HepG2 (cell line): ENCODE data around the gene IQCK. TPM values are rescaled to one million over a fixed set of nuclear protein-coding genes. Genes with fewer than 3 reads are reported as not detected.

ENCODE experiments used
- CCAR2 ChIP-seq: fragments of 200-400 bp; formaldehyde crosslinking; optimal IDR thresholded peaks from 2 replicates; pipeline ENCODE3; 2018; ENCODE audit warnings: low read depth, mild to moderate bottlenecking, low read length, moderate library complexity
- CEBPG ChIP-seq: IDR thresholded peaks from 2 replicates; pipeline ENCODE4 v1.6.1; 2016
- ESRRA ChIP-seq: sonication (generic); formaldehyde crosslinking; IDR thresholded peaks from 2 replicates; pipeline ENCODE4 v1.5.1; 2020; ENCODE audit warnings: mild to moderate bottlenecking, low read depth, missing genetic modification reagents
- KDM5B ChIP-seq: sonication (generic); formaldehyde crosslinking; IDR thresholded peaks from 2 replicates; pipeline ENCODE4 v1.4.0; 2020; ENCODE audit warnings: missing genetic modification reagents, mild to moderate bottlenecking, borderline replicate concordance
- NFYB ChIP-seq: sonication (generic); formaldehyde crosslinking; IDR thresholded peaks from 2 replicates; pipeline ENCODE4 v1.4.0; 2020; ENCODE audit warnings: missing genetic modification reagents
- SALL1 ChIP-seq: sonication (generic); formaldehyde crosslinking; IDR thresholded peaks from 2 replicates; pipeline ENCODE4 v1.8.0; 2022; ENCODE audit warnings: mild to moderate bottlenecking, missing genetic modification reagents
- SOX6 ChIP-seq, 2 experiments: fragments of 450-650 bp in 1 of 2; sonication (generic) in 1 of 2; formaldehyde crosslinking in 1 of 2; IDR thresholded peaks; 2 replicates each; pipeline versions ENCODE4 v1.4.0 to v1.6.1; 2017 to 2020; ENCODE audit warnings: antibody characterized with exemption in 1 of 2, mild to moderate bottlenecking in 1 of 2, missing genetic modification reagents in 1 of 2
- SSRP1 ChIP-seq: IDR thresholded peaks from 2 replicates; pipeline ENCODE4 v1.6.1; 2016; ENCODE audit warnings: control low read depth
- TP53 ChIP-seq: sonication (generic); formaldehyde crosslinking; conservative IDR thresholded peaks from 2 replicates; pipeline ENCODE4 v1.4.0; 2020; ENCODE audit warnings: missing genetic modification reagents
- ZNF232 ChIP-seq: sonication (generic); formaldehyde crosslinking; IDR thresholded peaks from 2 replicates; pipeline ENCODE4 v1.4.0; 2020; ENCODE audit warnings: missing genetic modification reagents, borderline replicate concordance
- ZNF256 ChIP-seq: sonication (generic); formaldehyde crosslinking; conservative IDR thresholded peaks from 2 replicates; pipeline ENCODE4 v1.4.0; 2020; ENCODE audit warnings: missing genetic modification reagents
- ZNF619 ChIP-seq: sonication (generic); formaldehyde crosslinking; IDR thresholded peaks from 2 replicates; pipeline ENCODE4 v1.4.0; 2020; ENCODE audit warnings: mild to moderate bottlenecking, missing genetic modification reagents
- ZNF629 ChIP-seq: sonication (generic); formaldehyde crosslinking; conservative IDR thresholded peaks from 2 replicates; pipeline ENCODE4 v1.5.0; 2020; ENCODE audit warnings: missing genetic modification reagents
- polyA plus RNA-seq, 8 experiments: library from polyadenylated mRNA; depleted of rRNA in 3 of 8; stranded (reverse) in 7 of 8; unstranded in 1 of 8; fragments of >200 nt; fragmentation: Illumina TruSeq in 4 of 8; extraction: Trizol in 4 of 8; gene quantifications; 2 replicates each; pipeline versions ENCODE4 v1.2.1 to v1.2.3, GENCODE V29; 2011 to 2016; ENCODE audit warnings: low read depth in 4 of 8, missing spikeins in 1 of 8, mixed read lengths in 1 of 8; ENCODE audit not compliant: insufficient read depth in 1 of 8
- total RNA-seq, 5 experiments: library from RNA; depleted of rRNA; stranded (reverse); fragments of >200 nt; fragmentation: Illumina TruSeq; extraction: Trizol; gene quantifications; 2 replicates each; pipeline ENCODE4 v1.2.3, GENCODE V29; 2016; ENCODE audit warnings: low read depth in 1 of 5
- TF ChIP-seq, protein P1 (sequence below): sonication (generic); formaldehyde crosslinking; IDR thresholded peaks from 2 replicates; pipeline ENCODE4 v1.8.0; 2022; ENCODE audit warnings: mild to moderate bottlenecking, missing genetic modification reagents, moderate library complexity
- TF ChIP-seq, protein P2 (sequence below): sonication (generic); formaldehyde crosslinking; IDR thresholded peaks from 2 replicates; pipeline ENCODE4 v1.5.1; 2020; ENCODE audit warnings: mild to moderate bottlenecking, missing genetic modification reagents
- TF ChIP-seq, protein P3 (sequence below): sonication (generic); formaldehyde crosslinking; IDR thresholded peaks from 2 replicates; pipeline ENCODE4 v1.5.0; 2020; ENCODE audit warnings: missing genetic modification reagents
- TF ChIP-seq, protein P4 (sequence below): sonication (generic); formaldehyde crosslinking; IDR thresholded peaks from 2 replicates; pipeline ENCODE4 v1.4.0; 2020; ENCODE audit warnings: missing genetic modification reagents

Gene IQCK
- total and polyA plus RNA-seq, 2 of the 13 experiments (the other 11 are each of a cell fraction or from before 2014, with no cell fraction given) = 5.1 to 7.3 TPM

DNA sequence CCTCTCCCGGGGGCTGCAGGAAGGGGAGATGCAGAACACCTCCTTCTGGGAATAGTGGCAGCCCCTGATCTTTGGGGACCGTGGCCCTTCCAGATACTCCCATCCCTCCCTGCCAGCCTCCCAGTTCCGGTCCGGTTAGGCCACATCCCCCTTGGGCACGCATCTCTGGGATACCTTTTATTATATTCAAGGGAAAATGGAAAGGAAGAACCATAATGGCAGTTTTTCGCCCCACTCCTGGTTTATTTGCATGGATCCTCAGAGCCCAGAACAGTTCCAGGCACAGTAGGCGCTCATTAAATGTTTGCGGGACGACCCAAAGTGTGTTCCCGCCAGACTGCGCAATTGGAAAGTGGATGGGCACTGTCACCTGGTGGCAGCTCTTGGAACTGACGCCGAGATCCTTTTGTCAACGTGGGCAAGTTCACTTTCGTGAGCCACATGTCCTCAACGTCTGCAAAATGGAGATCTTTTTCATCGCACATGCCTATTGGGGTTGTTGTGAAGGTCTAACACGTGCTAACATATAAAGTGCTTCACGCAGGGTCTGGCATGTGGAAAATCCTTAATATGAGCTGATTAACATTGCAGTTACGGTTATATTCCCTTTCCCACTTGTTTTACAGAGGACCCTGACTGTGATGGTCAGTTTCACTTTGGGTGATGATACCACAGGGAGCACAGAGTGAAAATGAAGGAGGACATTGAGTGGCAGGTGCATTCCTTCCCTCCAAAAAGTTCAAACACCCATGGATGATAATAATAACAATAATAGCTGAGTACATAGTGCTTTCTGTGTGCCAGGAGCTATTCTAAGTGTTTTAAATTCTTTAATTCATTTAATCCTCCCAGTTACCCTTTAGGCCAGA lies 168.2 kb downstream of the IQCK start (continued):
- TF ChIP-seq SOX6 (IDR thresholded peaks at IDR 0.05) = no peak
- TF ChIP-seq SOX6 (CRISPR knock-in tag; IDR thresholded peaks at IDR 0.05) = peak; percentile 59
- TF ChIP-seq KDM5B = peak; percentile 61; the same call in 1 of the 2 replicates
- no peak for TF ChIP-seq ZNF256 (CRISPR knock-in tag)
- TF ChIP-seq, protein P1, sequence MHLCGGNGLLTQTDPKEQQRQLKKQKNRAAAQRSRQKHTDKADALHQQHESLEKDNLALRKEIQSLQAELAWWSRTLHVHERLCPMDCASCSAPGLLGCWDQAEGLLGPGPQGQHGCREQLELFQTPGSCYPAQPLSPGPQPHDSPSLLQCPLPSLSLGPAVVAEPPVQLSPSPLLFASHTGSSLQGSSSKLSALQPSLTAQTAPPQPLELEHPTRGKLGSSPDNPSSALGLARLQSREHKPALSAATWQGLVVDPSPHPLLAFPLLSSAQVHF (CRISPR knock-in tag) = 0 out of 2 replicates have a peak, but pooled peaks have one; percentile 56
- 0 out of 2 replicates have a peak, but pooled peaks have one; percentile 21 for TF ChIP-seq ZNF232 (CRISPR knock-in tag)
- no peak for TF ChIP-seq CCAR2
- TF ChIP-seq ESRRA (CRISPR knock-in tag) = no peak
- peak; percentile 80 for TF ChIP-seq SALL1 (CRISPR knock-in tag)
- TF ChIP-seq, protein P2, sequence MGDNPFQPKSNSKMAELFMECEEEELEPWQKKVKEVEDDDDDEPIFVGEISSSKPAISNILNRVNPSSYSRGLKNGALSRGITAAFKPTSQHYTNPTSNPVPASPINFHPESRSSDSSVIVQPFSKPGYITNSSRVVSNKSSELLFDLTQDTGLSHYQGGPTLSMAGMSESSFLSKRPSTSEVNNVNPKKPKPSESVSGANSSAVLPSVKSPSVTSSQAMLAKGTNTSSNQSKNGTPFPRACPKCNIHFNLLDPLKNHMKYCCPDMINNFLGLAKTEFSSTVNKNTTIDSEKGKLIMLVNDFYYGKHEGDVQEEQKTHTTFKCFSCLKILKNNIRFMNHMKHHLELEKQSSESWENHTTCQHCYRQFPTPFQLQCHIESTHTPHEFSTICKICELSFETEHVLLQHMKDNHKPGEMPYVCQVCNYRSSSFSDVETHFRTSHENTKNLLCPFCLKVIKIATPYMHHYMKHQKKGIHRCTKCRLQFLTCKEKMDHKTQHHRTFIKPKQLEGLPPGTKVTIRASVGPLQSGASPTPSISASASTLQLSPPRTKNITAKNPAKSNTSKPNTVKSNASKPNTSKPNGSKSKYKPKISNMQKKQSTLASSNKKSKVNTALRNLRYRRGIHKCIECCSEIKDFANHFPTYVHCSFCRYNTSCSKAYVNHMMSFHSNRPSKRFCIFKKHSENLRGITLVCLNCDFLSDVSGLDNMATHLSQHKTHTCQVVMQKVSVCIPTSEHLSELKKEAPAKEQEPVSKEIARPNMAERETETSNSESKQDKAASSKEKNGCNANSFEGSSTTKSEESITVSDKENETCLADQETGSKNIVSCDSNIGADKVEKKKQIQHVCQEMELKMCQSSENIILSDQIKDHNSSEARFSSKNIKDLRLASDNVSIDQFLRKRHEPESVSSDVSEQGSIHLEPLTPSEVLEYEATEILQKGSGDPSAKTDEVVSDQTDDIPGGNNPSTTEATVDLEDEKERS (CRISPR knock-in tag) = peak; percentile 93
- TF ChIP-seq, protein P3, sequence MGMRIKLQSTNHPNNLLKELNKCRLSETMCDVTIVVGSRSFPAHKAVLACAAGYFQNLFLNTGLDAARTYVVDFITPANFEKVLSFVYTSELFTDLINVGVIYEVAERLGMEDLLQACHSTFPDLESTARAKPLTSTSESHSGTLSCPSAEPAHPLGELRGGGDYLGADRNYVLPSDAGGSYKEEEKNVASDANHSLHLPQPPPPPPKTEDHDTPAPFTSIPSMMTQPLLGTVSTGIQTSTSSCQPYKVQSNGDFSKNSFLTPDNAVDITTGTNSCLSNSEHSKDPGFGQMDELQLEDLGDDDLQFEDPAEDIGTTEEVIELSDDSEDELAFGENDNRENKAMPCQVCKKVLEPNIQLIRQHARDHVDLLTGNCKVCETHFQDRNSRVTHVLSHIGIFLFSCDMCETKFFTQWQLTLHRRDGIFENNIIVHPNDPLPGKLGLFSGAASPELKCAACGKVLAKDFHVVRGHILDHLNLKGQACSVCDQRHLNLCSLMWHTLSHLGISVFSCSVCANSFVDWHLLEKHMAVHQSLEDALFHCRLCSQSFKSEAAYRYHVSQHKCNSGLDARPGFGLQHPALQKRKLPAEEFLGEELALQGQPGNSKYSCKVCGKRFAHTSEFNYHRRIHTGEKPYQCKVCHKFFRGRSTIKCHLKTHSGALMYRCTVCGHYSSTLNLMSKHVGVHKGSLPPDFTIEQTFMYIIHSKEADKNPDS (CRISPR knock-in tag) = no peak
- TF ChIP-seq, protein P4, sequence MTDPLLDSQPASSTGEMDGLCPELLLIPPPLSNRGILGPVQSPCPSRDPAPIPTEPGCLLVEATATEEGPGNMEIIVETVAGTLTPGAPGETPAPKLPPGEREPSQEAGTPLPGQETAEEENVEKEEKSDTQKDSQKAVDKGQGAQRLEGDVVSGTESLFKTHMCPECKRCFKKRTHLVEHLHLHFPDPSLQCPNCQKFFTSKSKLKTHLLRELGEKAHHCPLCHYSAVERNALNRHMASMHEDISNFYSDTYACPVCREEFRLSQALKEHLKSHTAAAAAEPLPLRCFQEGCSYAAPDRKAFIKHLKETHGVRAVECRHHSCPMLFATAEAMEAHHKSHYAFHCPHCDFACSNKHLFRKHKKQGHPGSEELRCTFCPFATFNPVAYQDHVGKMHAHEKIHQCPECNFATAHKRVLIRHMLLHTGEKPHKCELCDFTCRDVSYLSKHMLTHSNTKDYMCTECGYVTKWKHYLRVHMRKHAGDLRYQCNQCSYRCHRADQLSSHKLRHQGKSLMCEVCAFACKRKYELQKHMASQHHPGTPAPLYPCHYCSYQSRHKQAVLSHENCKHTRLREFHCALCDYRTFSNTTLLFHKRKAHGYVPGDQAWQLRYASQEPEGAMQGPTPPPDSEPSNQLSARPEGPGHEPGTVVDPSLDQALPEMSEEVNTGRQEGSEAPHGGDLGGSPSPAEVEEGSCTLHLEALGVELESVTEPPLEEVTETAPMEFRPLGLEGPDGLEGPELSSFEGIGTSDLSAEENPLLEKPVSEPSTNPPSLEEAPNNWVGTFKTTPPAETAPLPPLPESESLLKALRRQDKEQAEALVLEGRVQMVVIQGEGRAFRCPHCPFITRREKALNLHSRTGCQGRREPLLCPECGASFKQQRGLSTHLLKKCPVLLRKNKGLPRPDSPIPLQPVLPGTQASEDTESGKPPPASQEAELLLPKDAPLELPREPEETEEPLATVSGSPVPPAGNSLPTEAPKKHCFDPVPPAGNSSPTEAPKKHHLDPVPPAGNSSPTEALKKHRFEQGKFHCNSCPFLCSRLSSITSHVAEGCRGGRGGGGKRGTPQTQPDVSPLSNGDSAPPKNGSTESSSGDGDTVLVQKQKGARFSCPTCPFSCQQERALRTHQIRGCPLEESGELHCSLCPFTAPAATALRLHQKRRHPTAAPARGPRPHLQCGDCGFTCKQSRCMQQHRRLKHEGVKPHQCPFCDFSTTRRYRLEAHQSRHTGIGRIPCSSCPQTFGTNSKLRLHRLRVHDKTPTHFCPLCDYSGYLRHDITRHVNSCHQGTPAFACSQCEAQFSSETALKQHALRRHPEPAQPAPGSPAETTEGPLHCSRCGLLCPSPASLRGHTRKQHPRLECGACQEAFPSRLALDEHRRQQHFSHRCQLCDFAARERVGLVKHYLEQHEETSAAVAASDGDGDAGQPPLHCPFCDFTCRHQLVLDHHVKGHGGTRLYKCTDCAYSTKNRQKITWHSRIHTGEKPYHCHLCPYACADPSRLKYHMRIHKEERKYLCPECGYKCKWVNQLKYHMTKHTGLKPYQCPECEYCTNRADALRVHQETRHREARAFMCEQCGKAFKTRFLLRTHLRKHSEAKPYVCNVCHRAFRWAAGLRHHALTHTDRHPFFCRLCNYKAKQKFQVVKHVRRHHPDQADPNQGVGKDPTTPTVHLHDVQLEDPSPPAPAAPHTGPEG (CRISPR knock-in tag) = peak; percentile 72; the same call in 1 of the 2 replicates
- peak; percentile 58; the same call in 1 of the 2 replicates for TF ChIP-seq ZNF619 (CRISPR knock-in tag)
- peak; percentile 7; the same call in 1 of the 2 replicates for TF ChIP-seq NFYB (CRISPR knock-in tag)
- peak; percentile 95 for TF ChIP-seq SSRP1 (CRISPR knock-in tag)
- TF ChIP-seq ZNF629 (CRISPR knock-in tag) = no peak
- TF ChIP-seq CEBPG (CRISPR knock-in tag) = 0 out of 2 replicates have a peak, but pooled peaks have one; percentile 22
- no peak for TF ChIP-seq TP53 (CRISPR knock-in tag)
